ENCODE measurements around the gene ALG3.

The ALG3 gene

GRCh38 chr3:184192889-184193288 is 55.9 kb downstream of the ALG3 start:
- no peak for DNase-seq (ENCODE audit: low spot score)

All from germinal center (tissue), 1 donor.